Common myeloid progenitor, CD34-positive (primary cell): ENCODE data around the gene REC8.
"Not testable (repeated sequence)": the region's sequence is repeated elsewhere in the genome, so short reads cannot be mapped to it uniquely, and the experiment has no call there.

Experiments
- CTCF ChIA-PET: fragments of 350-600 bp; sonication (Branson Sonifier 250); formaldehyde crosslinking; loops from one replicate; lab custom pipeline; 2021; ENCODE audit warnings: antibody characterized with exemption; lab: Charles Lee
- POLR2A ChIA-PET: fragments of 350-600 bp; sonication (Branson Sonifier 250); formaldehyde crosslinking; loops from one replicate; lab custom pipeline; 2021; ENCODE audit warnings: antibody characterized with exemption; lab: Charles Lee
- DNase-seq, 3 donors: peaks; one replicate each; pipeline versions ENCODE4 v3.0.0 to v3.0.0-alpha.2; 2013
- H3K27ac ChIP-seq, 2 experiments: 1 replicate in 1 of 2; 2 replicates in 1 of 2; pipeline ENCODE4 v1.7.0; 2013; ENCODE audit warnings: inconsistent platforms in 2 of 2, low read length in 2 of 2, mild to moderate bottlenecking in 2 of 2, low read depth in 1 of 2, moderate library complexity in 1 of 2; ENCODE audit not compliant: severe bottlenecking in 2 of 2, insufficient read depth in 1 of 2, poor library complexity in 1 of 2
- H3K27me3 ChIP-seq, 5 experiments: replicated peaks in 2 of 5; 1 replicate in 3 of 5; 2 replicates in 2 of 5; pipeline versions ENCODE4 v1.6.1 to v1.7.0; 2013; ENCODE audit warnings: low read length in 4 of 5, mild to moderate bottlenecking in 2 of 5, moderate library complexity in 2 of 5, inconsistent platforms in 1 of 5; ENCODE audit not compliant: insufficient read depth in 5 of 5, control insufficient read depth in 4 of 5
- H3K36me3 ChIP-seq, 4 experiments: 1 replicate in 2 of 4; 2 replicates in 2 of 4; pipeline versions ENCODE4 v1.6.1 to v1.7.0; 2013; ENCODE audit warnings: low read length in 3 of 4, control low read depth in 1 of 4, mild to moderate bottlenecking in 1 of 4; ENCODE audit not compliant: control insufficient read depth in 4 of 4, insufficient read depth in 4 of 4
- H3K4me1 ChIP-seq, 4 experiments: 1 replicate in 3 of 4; 2 replicates in 1 of 4; pipeline versions ENCODE4 v1.6.1 to v1.7.1; 2013; ENCODE audit warnings: low read length in 3 of 4, mild to moderate bottlenecking in 3 of 4, control low read depth in 1 of 4, inconsistent platforms in 1 of 4, moderate library complexity in 1 of 4; ENCODE audit not compliant: control insufficient read depth in 4 of 4, insufficient read depth in 4 of 4; ENCODE audit errors: control extremely low read depth in 1 of 4
- H3K4me3 ChIP-seq, 7 experiments: 1 replicate in 4 of 7; 2 replicates in 3 of 7; pipeline versions ENCODE4 v1.5.1 to v1.7.0; 2013; ENCODE audit warnings: mild to moderate bottlenecking in 7 of 7, low read length in 6 of 7, moderate library complexity in 6 of 7, inconsistent platforms in 2 of 7, low read depth in 2 of 7, control low read depth in 1 of 7; ENCODE audit not compliant: insufficient read depth in 4 of 7, control insufficient read depth in 1 of 7; ENCODE audit errors: extremely low read depth in 1 of 7
- H3K9me3 ChIP-seq, 5 experiments: 1 replicate in 4 of 5; 2 replicates in 1 of 5; pipeline versions ENCODE4 v1.6.1 to v1.7.1; 2013; ENCODE audit warnings: low read length in 4 of 5, mild to moderate bottlenecking in 2 of 5, inconsistent platforms in 1 of 5, low read depth in 1 of 5, moderate library complexity in 1 of 5; ENCODE audit not compliant: control insufficient read depth in 4 of 5, insufficient read depth in 2 of 5; ENCODE audit errors: control extremely low read depth in 1 of 5
- WGBS: methylation state at CpG from one replicate; pipeline ENCODE4 v1.1.5; 2013; ENCODE audit not compliant: insufficient coverage; 5-methylcytosine and 5-hydroxymethylcytosine counted together

Gene REC8

GRCh38 chr14:24198814-24199524 is 27.1 kb downstream of the REC8 start:
- peaks cover 4 to 32% (median 25%) of the 10 kb centered on the region in 4 experiments for H3K4me1 ChIP-seq
- peaks cover 6 to 22% (median 12%) of the 10 kb centered on the region in 4 experiments for H3K36me3 ChIP-seq
- 89% methylated on average over 5 of the region's 7 CpGs for WGBS
- H3K4me3 ChIP-seq: no peak overlapping the region
- ChIA-PET CTCF (interaction anchor here (1.5 to 1.8 kb wide), 2 partner anchors 10 to 17 kb away, joined by 4 to 6 read pairs; partner anchors contain the start of gene MDP1), POLR2A (no interaction called here)
- H3K27ac ChIP-seq: no peak overlapping the region
- peaks cover 0 to 4% (median 0%) of the 10 kb centered on the region in 5 experiments for H3K9me3 ChIP-seq
- DNase-seq: no peak
- H3K27me3 ChIP-seq: no peaks in the 10 kb centered on the region

GRCh38 chr14:24202538-24202937 is 30.7 kb downstream of the REC8 start:
- CTCF ChIA-PET, H3K4me1 ChIP-seq, H3K27ac ChIP-seq, POLR2A ChIA-PET, H3K9me3 ChIP-seq, H3K27me3 ChIP-seq, DNase-seq, H3K4me3 ChIP-seq: not testable (repeated sequence)
- peaks cover 13 to 46% (median 32%) of the 10 kb centered on the region in 4 experiments for H3K36me3 ChIP-seq
- 99% methylated on average over 8 of the region's 8 CpGs for WGBS

DNA sequence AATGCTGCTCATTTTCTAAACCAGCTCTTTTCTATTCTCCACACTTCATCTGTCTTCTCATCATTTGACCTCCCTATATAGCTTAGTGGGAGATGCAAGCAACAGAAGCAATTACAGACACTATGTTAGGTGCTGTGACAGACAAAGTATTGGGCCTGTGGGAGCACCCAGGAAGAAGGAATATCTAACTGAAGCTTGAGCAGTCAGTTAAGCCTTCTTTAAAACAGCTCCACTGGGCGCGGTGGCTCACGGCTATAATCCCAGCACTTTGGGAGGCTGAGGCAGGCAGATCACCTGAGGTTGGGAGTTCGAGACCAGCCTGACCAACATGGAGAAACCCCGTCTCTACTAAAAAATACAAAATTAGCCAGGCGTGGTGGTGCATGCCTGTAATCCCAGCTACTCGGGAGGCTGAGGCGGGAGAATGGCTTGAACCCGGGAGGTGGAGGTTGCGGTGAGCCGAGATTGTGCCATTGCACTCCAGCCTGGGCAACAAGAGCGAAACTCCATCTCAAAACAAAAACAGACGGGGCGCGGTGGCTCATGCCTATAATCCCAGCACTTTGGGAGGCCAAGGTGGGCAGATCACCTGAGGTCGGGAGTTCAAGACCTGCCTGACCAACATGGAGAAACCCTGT is 31.5 kb downstream of the REC8 start:
- CTCF ChIA-PET: interaction anchor here (1.3 kb wide), 1 partner anchor 10 kb away, joined by 3 read pairs; the partner anchor contains the start of gene CHMP4A
- peaks cover 13 to 54% (median 38%) of the 10 kb centered on the region in 4 experiments for H3K36me3 ChIP-seq
- 97% methylated on average over 10 of the region's 16 CpGs for WGBS

DNA sequence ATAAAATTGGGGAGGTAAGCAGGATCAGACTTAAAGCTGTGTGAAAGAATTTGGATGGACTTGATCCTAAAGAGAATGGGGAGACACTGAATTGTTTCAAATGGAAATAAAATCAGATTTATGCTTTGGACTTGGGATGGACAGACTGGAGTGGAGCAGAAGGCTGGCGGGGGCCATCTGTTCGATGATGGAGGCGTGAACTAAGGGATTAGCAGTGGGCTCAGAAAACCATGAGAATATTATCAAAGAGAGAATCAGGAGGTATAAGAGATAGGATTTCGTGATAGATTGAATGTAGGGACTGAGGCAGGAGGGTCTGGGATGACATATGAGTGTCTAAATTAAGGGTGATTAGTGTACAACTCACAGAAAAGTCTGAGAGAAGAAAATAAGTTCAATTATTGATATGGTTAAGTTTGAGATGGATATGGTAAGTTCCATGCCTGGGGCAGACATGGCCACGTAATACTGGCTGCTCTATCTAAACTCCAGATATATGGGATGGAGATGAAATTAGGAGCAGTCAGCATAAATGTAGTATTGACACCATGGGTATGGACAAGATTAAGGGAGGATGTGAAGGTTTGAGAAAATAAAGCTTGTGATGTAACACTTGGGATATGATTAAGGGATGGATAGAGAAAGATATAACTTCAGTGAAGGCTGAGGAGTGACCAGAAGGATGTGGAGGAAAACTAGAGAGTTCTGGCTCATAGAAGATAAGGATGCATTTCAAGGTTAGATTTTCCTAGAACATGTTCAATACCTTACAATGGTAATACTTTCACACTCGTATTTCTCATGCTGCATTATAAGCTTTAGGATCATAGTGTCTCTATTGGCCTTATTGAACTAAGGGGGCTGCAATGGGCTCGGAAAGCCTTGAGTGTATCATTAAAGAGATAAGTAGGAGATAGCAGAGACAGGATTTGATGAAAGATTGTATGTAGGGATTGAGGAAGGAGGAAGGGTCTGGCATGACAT is 32.6 kb downstream of the REC8 start:
- H3K27me3 ChIP-seq: no peaks in the 10 kb centered on the region
- H3K9me3 ChIP-seq: peaks cover 0 to 4% (median 0%) of the 10 kb centered on the region in 5 experiments
- CTCF ChIA-PET: interaction anchor here (0.7 to 1.9 kb wide), 3 partner anchors 9 to 132 kb away, joined by 3 to 6 read pairs (median 3); partner anchors contain the start of genes CHMP4A and TM9SF1
- peaks cover 13 to 58% (median 43%) of the 10 kb centered on the region in 4 experiments for H3K36me3 ChIP-seq
- no peak for DNase-seq
- H3K4me3 ChIP-seq: no peak overlapping the region
- 85% methylated on average over 6 of the region's 7 CpGs for WGBS
- POLR2A ChIA-PET: no interaction called here
- H3K27ac ChIP-seq: no peak overlapping the region
- no peaks in the 10 kb centered on the region for H3K4me1 ChIP-seq

More for the DNA sequence above, 31.5 kb downstream of the REC8 start:
- DNase-seq, H3K27ac ChIP-seq, H3K4me1 ChIP-seq, H3K9me3 ChIP-seq, H3K4me3 ChIP-seq, H3K27me3 ChIP-seq, POLR2A ChIA-PET: not testable (repeated sequence)

DNA sequence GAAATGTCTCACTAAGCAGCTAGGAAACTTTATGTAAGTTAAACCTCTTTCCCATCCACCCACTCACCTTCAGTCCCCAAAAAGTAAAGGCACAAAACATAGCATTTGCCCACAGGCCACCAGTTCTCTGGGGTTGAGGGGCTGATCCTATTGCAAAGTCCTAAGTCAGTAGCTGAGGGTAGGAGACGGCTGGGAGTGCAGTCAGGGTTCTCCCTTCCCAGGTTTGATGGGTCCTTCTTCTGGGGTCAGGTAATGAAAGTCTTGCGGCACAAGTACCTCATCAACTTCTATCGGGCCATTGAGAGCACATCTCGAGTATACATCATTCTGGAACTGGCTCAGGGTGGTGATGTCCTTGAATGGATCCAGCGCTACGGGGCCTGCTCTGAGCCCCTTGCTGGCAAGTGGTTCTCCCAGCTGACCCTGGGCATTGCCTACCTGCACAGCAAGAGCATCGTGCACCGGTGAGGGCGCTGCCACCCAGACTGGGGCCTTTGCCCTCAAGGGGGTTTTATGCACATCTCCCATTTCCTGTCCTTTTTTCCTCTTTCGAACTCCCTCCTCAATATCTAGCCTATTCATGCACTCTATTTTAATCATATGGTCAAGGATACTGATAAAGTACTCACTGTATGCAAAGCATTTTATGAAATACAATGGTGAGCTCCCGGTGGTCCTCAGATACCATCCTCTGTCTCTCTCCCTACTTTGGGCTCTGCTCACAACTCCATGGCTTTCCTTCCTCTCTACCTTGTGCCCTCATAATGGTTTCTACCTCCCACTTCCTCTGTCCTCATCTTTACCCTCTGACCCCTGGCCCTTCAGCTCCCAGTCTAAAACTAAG is 34.6 kb downstream of the REC8 start:
- Histone ChIP-seq H3K27ac (no peak overlapping the region), H3K36me3 (peaks cover 15 to 71% (median 55%) of the 10 kb centered on the region in 4 experiments), H3K4me1 (no peaks in the 10 kb centered on the region), H3K27me3 (no peaks in the 10 kb centered on the region), H3K4me3 (no peak overlapping the region), H3K9me3 (peaks cover 0 to 4% (median 0%) of the 10 kb centered on the region in 5 experiments)
- 97% methylated on average over 9 of the region's 11 CpGs for WGBS
- CTCF ChIA-PET: interaction anchor here (1.0 to 1.9 kb wide), 6 partner anchors 10 to 94 kb away, joined by 3 to 6 read pairs (median 4); partner anchors contain the start of genes NOP9, TINF2 and TM9SF1
- no peak for DNase-seq
- POLR2A ChIA-PET: no interaction called here

DNA sequence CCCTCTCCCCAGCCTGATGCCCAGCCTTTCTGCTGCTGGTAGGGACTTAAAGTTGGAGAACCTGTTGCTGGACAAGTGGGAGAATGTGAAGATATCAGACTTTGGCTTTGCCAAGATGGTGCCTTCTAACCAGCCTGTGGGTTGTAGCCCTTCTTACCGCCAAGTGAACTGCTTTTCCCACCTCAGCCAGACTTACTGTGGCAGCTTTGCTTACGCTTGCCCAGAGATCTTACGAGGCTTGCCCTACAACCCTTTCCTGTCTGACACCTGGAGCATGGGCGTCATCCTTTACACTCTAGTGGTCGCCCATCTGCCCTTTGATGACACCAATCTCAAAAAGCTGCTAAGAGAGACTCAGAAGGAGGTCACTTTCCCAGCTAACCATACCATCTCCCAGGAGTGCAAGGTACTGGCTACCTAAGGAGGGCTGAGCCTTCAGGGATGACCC is 35.2 kb downstream of the REC8 start:
- CTCF ChIA-PET: interaction anchor here (1.0 to 1.9 kb wide), 4 partner anchors 11 to 93 kb away, joined by 3 to 6 read pairs (median 4); partner anchors contain the start of genes NOP9 and TINF2
- H3K4me1 ChIP-seq: peaks cover 0 to under 1% (median 0%) of the 10 kb centered on the region in 4 experiments
- H3K4me3 ChIP-seq: no peak overlapping the region
- H3K27me3 ChIP-seq: no peaks in the 10 kb centered on the region
- H3K27ac ChIP-seq: no peak overlapping the region
- 88% methylated on average over 5 of the region's 5 CpGs for WGBS
- peaks cover 13 to 68% (median 54%) of the 10 kb centered on the region in 4 experiments for H3K36me3 ChIP-seq
- DNase-seq: no peak
- POLR2A ChIA-PET: no interaction called here
- peaks cover 0 to 4% (median 0%) of the 10 kb centered on the region in 5 experiments for H3K9me3 ChIP-seq
